Right cardiac atrium (tissue), 5 donors: ENCODE data around the gene NEU1. TPM values are rescaled to one million over a fixed set of nuclear protein-coding genes. Genes with fewer than 3 reads are reported as not detected.
A peak's percentile ranks its signal among the peaks of the same experiment; 100 is the strongest.

ENCODE experiments used
- ATAC-seq, 2 donors: fragments of 200-7000 bp; cut with Tn5 transposase; one replicate each; pipeline versions ENCODE4 v1.8.0 to v1.9.1; 2020; ENCODE audit warnings: moderate library complexity in 2 of 2, mild to moderate bottlenecking in 1 of 2
- DNase-seq, 3 donors: peaks; one replicate each; pipeline ENCODE4 v3.0.0-alpha.2; 2020
- H3K27ac ChIP-seq: one replicate; pipeline ENCODE4 v1.5.1; 2013; ENCODE audit warnings: mild to moderate bottlenecking, low read length, control low read depth, moderate library complexity
- H3K27me3 ChIP-seq: one replicate; pipeline ENCODE4 v1.6.1; 2013; ENCODE audit not compliant: control insufficient read depth, insufficient read depth
- H3K4me1 ChIP-seq: one replicate; pipeline ENCODE4 v1.6.1; 2013; ENCODE audit warnings: low read length; ENCODE audit not compliant: control insufficient read depth, insufficient read depth
- H3K4me3 ChIP-seq: one replicate; pipeline ENCODE4 v1.5.1; 2013; ENCODE audit warnings: low read length, control low read depth
- H3K9me3 ChIP-seq: one replicate; pipeline ENCODE4 v1.6.1; 2013; ENCODE audit warnings: low read length; ENCODE audit not compliant: control insufficient read depth
- WGBS: extraction: QIAGEN DNeasy Blood & Tissue Kit; methylation state at CpG from one replicate; pipeline ENCODE4 v1.1.7; 2013; 5-methylcytosine and 5-hydroxymethylcytosine counted together
- intact Hi-C, 4 donors: fragments of 100-400 bp; cut with DNase I; formaldehyde crosslinking; loops; one replicate each; pipeline versions ENCODE4 v1.11.0 to v1.14.0; 2022 to 2023
- polyA plus RNA-seq: library from polyadenylated mRNA; stranded (reverse); fragments of 200-250 nt; gene quantifications from one replicate; pipeline ENCODE4 v1.2.3, GENCODE V29; 2013
- total RNA-seq, 4 donors: library from RNA; stranded (reverse); fragmentation: NEBNext Ultra II Directional; extraction: Animal tissue kit (Norgen Biotek cat#: 25700); gene quantifications; one replicate each; pipeline ENCODE4 v1.2.1, GENCODE V29; 2021
- donor health status: healthy with polysubstance abuse.
- donor health status: DM: no; HTN: yes; CAD: no.
- donor health status: DM: no; HTN: no; CAD: no.
- donor health status: DM: no; HTN: yes; CAD: no; lungs with severe emphysema.
- donor health status: DM: yes; HTN: yes; CAD: no.

NEU1 gene
- total and polyA plus RNA-seq, 5 donors, result 18.5 to 28.2 (median 24.8) TPM

GRCh38 chr6:31881136-31881859 is 18.7 kb upstream of the NEU1 start:
- Histone ChIP-seq H3K4me3 (no peak overlapping the region), H3K27me3 (no peaks in the 10 kb centered on the region), H3K27ac (no peak overlapping the region), H3K4me1 (no peaks in the 10 kb centered on the region), H3K9me3 (no peaks in the 10 kb centered on the region)
- 80% methylated on average over 9 of the region's 9 CpGs for WGBS
- no peak for ATAC-seq
- peak in 2 of 3 donors; percentile 29 to 31 for DNase-seq
- intact Hi-C loops, result no loop called here

GRCh38 chr6:31880616-31881015 is 18.0 kb upstream of the NEU1 start:
- WGBS, result 90% methylated on average over 10 of the region's 10 CpGs
- no peak overlapping the region for H3K4me3 ChIP-seq
- H3K27me3 ChIP-seq, result no peaks in the 10 kb centered on the region
- DNase-seq, result no peak
- no peaks in the 10 kb centered on the region for H3K4me1 ChIP-seq
- H3K27ac ChIP-seq, result no peak overlapping the region
- intact Hi-C loops, result no loop called here
- no peak for ATAC-seq
- no peaks in the 10 kb centered on the region for H3K9me3 ChIP-seq

- peak in 1 of 3 donors; percentile 75 for DNase-seq
- Histone ChIP-seq H3K4me1 (no peaks in the 10 kb centered on the region), H3K27ac (no peak overlapping the region), H3K9me3 (no peaks in the 10 kb centered on the region), H3K4me3 (no peak overlapping the region), H3K27me3 (no peaks in the 10 kb centered on the region)
- 64% methylated on average over 10 of the region's 10 CpGs for WGBS
- ATAC-seq, result no peak
- intact Hi-C loops, result no loop called here
Observed at GRCh38 chr6:31879901-31880300, 17.3 kb upstream of the NEU1 start.

- intact Hi-C loops, result no loop called here
- 71% methylated on average over 13 of the region's 13 CpGs for WGBS
Observed at GRCh38 chr6:31879143-31879542, 16.5 kb upstream of the NEU1 start.

GRCh38 chr6:31878726-31879125 is 16.1 kb upstream of the NEU1 start, which contains the start of gene SLC44A4:
SLC44A4 (minus strand) TSS chr6:31878997; CDS start chr6:31878980, 17 bp downstream.
- WGBS, result 46% methylated on average over 18 of the region's 18 CpGs
- intact Hi-C loops, result no loop called here
- Histone ChIP-seq H3K4me3 (no peak within 1 kb of the TSS), H3K4me1 (no peaks in the 10 kb centered on the region), H3K27me3 (no peaks in the 10 kb centered on the region), H3K9me3 (no peaks in the 10 kb centered on the region), H3K27ac (no peak within 1 kb of the TSS)
- ATAC-seq, result no peak
- peak in 2 of 3 donors; percentile 19 to 40 for DNase-seq

More at GRCh38 chr6:31879143-31879542, 16.5 kb upstream of the NEU1 start:
- Histone ChIP-seq H3K27ac (no peak overlapping the region), H3K9me3 (no peaks in the 10 kb centered on the region), H3K4me1 (no peaks in the 10 kb centered on the region), H3K27me3 (no peaks in the 10 kb centered on the region), H3K4me3 (no peak overlapping the region)
- DNase-seq (no peak), ATAC-seq (no peak)

- Histone ChIP-seq H3K4me1 (no peaks in the 10 kb centered on the region), H3K27me3 (no peaks in the 10 kb centered on the region), H3K9me3 (no peaks in the 10 kb centered on the region), H3K27ac (no peak overlapping the region), H3K4me3 (no peak overlapping the region)
- peak in 1 of 3 donors; percentile 12 for DNase-seq
- ATAC-seq, result no peak
- intact Hi-C loops, result no loop called here
- 67% methylated on average over 3 of the region's 3 CpGs for WGBS
Observed at GRCh38 chr6:31878222-31878621, 15.6 kb upstream of the NEU1 start.

- DNase-seq (peak in 2 of 3 donors; percentile 16 to 42), ATAC-seq (peak; percentile 17 to 30)
- Histone ChIP-seq H3K4me1 (no peaks in the 10 kb centered on the region), H3K4me3 (no peak overlapping the region), H3K27me3 (no peaks in the 10 kb centered on the region), H3K27ac (no peak overlapping the region), H3K9me3 (no peaks in the 10 kb centered on the region)
- intact Hi-C loops, result no loop called here
- WGBS, result 71% methylated on average over 10 of the region's 10 CpGs
Observed at GRCh38 chr6:31877651-31878161, 15.1 kb upstream of the NEU1 start.

GRCh38 chr6:31877125-31877650 is 14.6 kb upstream of the NEU1 start:
- peak in 2 of 3 donors; percentile 30 to 34 for DNase-seq
- H3K27ac ChIP-seq, result no peak overlapping the region
- ATAC-seq, result peak in 1 of 2 donors; percentile 30
- no peak overlapping the region for H3K4me3 ChIP-seq
- WGBS, result 58% methylated on average over 3 of the region's 3 CpGs
- intact Hi-C loops, result no loop called here
- H3K9me3 ChIP-seq, result no peaks in the 10 kb centered on the region
- no peaks in the 10 kb centered on the region for H3K27me3 ChIP-seq
- H3K4me1 ChIP-seq, result no peaks in the 10 kb centered on the region

- ATAC-seq, result no peak
- Histone ChIP-seq H3K4me3 (no peak overlapping the region), H3K4me1 (no peaks in the 10 kb centered on the region), H3K9me3 (no peaks in the 10 kb centered on the region), H3K27ac (no peak overlapping the region), H3K27me3 (no peaks in the 10 kb centered on the region)
- WGBS, result 83% methylated on average over 7 of the region's 7 CpGs
- intact Hi-C loops, result no loop called here
- peak in 1 of 3 donors; percentile 1 for DNase-seq
Observed at GRCh38 chr6:31876357-31876756, 13.7 kb upstream of the NEU1 start.

GRCh38 chr6:31875877-31876276 is 13.3 kb upstream of the NEU1 start:
- intact Hi-C loops, result no loop called here
- WGBS, result 55% methylated on average over 5 of the region's 5 CpGs
- ATAC-seq, result no peak

GRCh38 chr6:31874836-31875572 is 12.4 kb upstream of the NEU1 start:
- WGBS, result 63% methylated on average over 5 of the region's 5 CpGs
- H3K4me3 ChIP-seq, result no peak overlapping the region
- DNase-seq, result peak in 1 of 3 donors; percentile 8
- no peaks in the 10 kb centered on the region for H3K27me3 ChIP-seq
- no peak for ATAC-seq
- no peaks in the 10 kb centered on the region for H3K4me1 ChIP-seq
- intact Hi-C loops, result no loop called here
- H3K27ac ChIP-seq, result no peak overlapping the region
- no peaks in the 10 kb centered on the region for H3K9me3 ChIP-seq

More at GRCh38 chr6:31875877-31876276, 13.3 kb upstream of the NEU1 start:
- H3K27ac ChIP-seq, result no peak overlapping the region
- H3K4me3 ChIP-seq, result no peak overlapping the region
- no peaks in the 10 kb centered on the region for H3K27me3 ChIP-seq
- no peaks in the 10 kb centered on the region for H3K9me3 ChIP-seq
- no peaks in the 10 kb centered on the region for H3K4me1 ChIP-seq
- peak in 1 of 3 donors; percentile 20 for DNase-seq
